Sigmoid colon (tissue), 7 donors: ENCODE measurements around the gene ATP1B3. TPM values are rescaled to one million over a fixed set of nuclear protein-coding genes. Genes with fewer than 3 reads are reported as not detected.
A peak's percentile ranks its signal among the peaks of the same experiment; 100 is the strongest.

Source experiments
- DNase-seq: peaks from one replicate; pipeline ENCODE4 v3.0.0-alpha.2; 2019
- H3K27ac ChIP-seq, 4 donors: fragments of 200-600 bp; sonication (generic); one replicate each; pipeline ENCODE4 v1.5.1; 2016 to 2019; ENCODE audit warnings: mild to moderate bottlenecking in 1 of 4
- H3K27me3 ChIP-seq, 3 donors: fragments of 200-600 bp; sonication (generic); one replicate each; pipeline ENCODE4 v1.5.1; 2019; ENCODE audit warnings: mild to moderate bottlenecking in 1 of 3
- H3K36me3 ChIP-seq, 4 donors: fragments of 200-600 bp; sonication (generic); one replicate each; pipeline ENCODE4 v1.5.1; 2016 to 2019
- H3K4me1 ChIP-seq, 4 donors: fragments of 200-600 bp; sonication (generic); one replicate each; pipeline ENCODE4 v1.5.1; 2017 to 2019
- H3K4me3 ChIP-seq, 4 donors: fragments of 200-600 bp; sonication (generic); one replicate each; pipeline ENCODE4 v1.5.1; 2017 to 2019; ENCODE audit warnings: mild to moderate bottlenecking in 2 of 4, moderate library complexity in 1 of 4
- H3K9me3 ChIP-seq, 4 donors: fragments of 200-600 bp in 3 of 4; sonication (generic) in 3 of 4; one replicate each; pipeline versions ENCODE4 v1.5.1 to v1.6.1; 2013 to 2019
- CTCF ChIP-seq, 4 experiments: fragments of 450-650 bp in 3 of 4; fragments of 200-600 bp in 1 of 4; IDR thresholded peaks; one replicate each; pipeline ENCODE4 v1.5.1; 2016 to 2019; ENCODE audit warnings: antibody characterized with exemption in 4 of 4, mild to moderate bottlenecking in 3 of 4, moderate library complexity in 2 of 4
- EP300 ChIP-seq, 4 donors: sonication (generic); formaldehyde crosslinking; IDR thresholded peaks; one replicate each; pipeline ENCODE4 v1.6.1; 2017; ENCODE audit warnings: antibody characterized with exemption in 4 of 4
- POLR2A ChIP-seq, 2 donors: fragments of 450-650 bp; IDR thresholded peaks; one replicate each; pipeline ENCODE4 v1.6.1; 2016; ENCODE audit warnings: antibody characterized with exemption in 2 of 2, mild to moderate bottlenecking in 2 of 2, moderate library complexity in 2 of 2
- POLR2AphosphoS5 ChIP-seq, 4 donors: sonication (generic); formaldehyde crosslinking; IDR thresholded peaks; one replicate each; pipeline ENCODE4 v1.6.1; 2017; ENCODE audit warnings: antibody characterized with exemption in 4 of 4
- WGBS, 2 donors: extraction: QIAGEN DNeasy Blood & Tissue Kit; methylation state at CpG; one replicate each; pipeline ENCODE4 v1.1.7; 2013; 5-methylcytosine and 5-hydroxymethylcytosine counted together
- intact Hi-C: fragments of 100-400 bp; cut with DNase I; formaldehyde crosslinking; loops from one replicate; pipeline ENCODE4 v1.15.1; 2023
- polyA plus RNA-seq, 3 donors: library from polyadenylated mRNA; stranded (reverse); fragments of 200-250 nt; gene quantifications; one replicate each; pipeline ENCODE4 v1.2.3, GENCODE V29; 2013
- total RNA-seq, 4 donors: library from RNA; depleted of rRNA; stranded (reverse); fragments of >200 nt; gene quantifications; one replicate each; pipeline ENCODE4 v1.1.0, GENCODE V29; 2016
- donor health status: healthy with polysubstance abuse.
- donor health status: Bipolar disorder and iron deficiency.
- donor health status: healthy.

Gene ATP1B3
- total and polyA plus RNA-seq, 7 donors: 29.9 to 235 (median 69.5) TPM

DNA sequence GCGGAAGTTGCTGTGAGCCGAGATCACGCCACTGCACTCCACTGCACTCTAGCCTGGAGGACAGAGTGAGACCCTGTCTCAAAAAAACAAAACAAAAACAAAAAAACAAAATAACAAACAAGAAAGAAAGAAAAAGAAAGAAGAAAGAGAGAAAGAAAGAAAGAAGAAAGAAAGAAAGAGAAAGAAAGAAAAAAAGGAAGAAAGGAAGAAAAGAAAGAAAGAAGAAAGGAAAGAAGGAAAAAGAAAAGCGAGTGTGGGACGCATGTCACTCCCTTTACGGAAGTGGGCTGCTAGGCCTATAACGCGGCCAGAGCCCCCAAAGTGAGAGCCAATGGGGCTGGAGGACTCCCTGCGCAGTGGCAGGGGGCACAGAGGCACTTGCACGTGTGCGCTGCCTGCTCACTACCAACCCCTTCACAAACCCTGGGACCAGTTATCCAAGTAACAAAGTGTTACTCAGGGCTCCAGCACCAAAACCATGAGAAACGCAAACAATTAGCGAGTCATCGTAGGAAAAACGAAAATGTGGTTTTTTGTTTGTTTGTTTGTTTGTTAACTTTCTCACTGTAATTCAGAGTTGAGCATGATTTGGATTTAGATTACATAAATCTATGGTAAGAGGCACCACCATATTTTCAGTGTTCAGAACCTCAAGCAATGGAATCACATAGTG, 40.8 kb upstream of the ATP1B3 start:
- H3K9me3 ChIP-seq: no peaks in the 10 kb centered on the region
- no peaks in the 10 kb centered on the region for H3K4me1 ChIP-seq
- no peaks in the 10 kb centered on the region for H3K27me3 ChIP-seq
- H3K27ac ChIP-seq: no peak overlapping the region
- intact Hi-C loops: no loop called here
- DNase-seq: no peak
- H3K36me3 ChIP-seq: no peaks in the 10 kb centered on the region
- TF ChIP-seq POLR2A (IDR thresholded peaks at IDR 0.05): no peak
- no peak for TF ChIP-seq POLR2AphosphoS5 (IDR thresholded peaks at IDR 0.05)
- no peak for TF ChIP-seq CTCF (IDR thresholded peaks at IDR 0.05)
- 94% methylated on average over 15 of the region's 15 CpGs for WGBS, 2 donors
- H3K4me3 ChIP-seq: no peak overlapping the region

GRCh38 chr3:141839389-141839788, 37.1 kb upstream of the ATP1B3 start:
- Histone ChIP-seq H3K4me1 (no peaks in the 10 kb centered on the region), H3K9me3 (no peaks in the 10 kb centered on the region), H3K4me3 (no peak overlapping the region), H3K36me3 (no peaks in the 10 kb centered on the region), H3K27ac (no peak overlapping the region), H3K27me3 (no peaks in the 10 kb centered on the region)
- no peak for DNase-seq
- intact Hi-C loops: no loop called here
- TF ChIP-seq POLR2AphosphoS5 (IDR thresholded peaks at IDR 0.05) (no peak), CTCF (IDR thresholded peaks at IDR 0.05) (no peak)

DNA sequence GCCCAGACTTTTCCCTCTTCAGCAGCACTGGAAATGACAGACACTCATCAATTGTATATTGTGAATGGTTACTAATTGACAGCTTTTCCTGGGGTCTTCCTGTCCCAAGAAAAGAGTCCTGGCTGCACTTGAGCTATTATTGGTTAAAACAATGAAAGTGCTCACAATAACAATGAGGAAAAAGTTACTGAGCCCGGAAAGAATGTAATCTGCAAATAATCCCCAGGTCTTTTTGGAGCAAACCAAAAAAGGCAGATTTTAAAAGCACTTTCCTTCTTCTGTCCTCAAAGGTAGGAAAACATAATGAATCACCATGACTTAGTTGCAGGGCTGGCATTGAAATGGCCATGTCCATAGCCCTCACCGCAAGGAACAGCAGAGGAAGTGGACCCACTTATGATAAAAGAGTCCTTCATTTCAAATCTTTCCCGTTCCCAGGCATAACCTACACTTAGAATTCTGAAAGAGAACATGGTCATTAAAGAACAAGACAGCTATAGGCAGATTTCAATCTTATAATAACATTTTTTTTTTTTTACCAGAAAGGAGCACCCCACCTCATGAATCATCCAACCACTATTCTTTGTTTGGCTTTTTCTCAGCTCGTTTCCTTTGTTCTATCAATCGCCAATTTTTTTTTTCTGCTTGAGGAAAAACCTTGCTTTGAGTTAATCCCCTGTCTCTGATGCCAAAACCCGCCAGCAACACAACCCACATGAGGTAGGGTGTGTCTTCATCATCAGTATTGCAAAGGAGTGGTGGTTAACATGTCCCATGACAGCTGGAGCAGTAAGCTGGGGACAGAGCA, 35.5 kb upstream of the ATP1B3 start:
- Histone ChIP-seq H3K4me1 (no peaks in the 10 kb centered on the region), H3K4me3 (no peak overlapping the region), H3K27ac (peak overlapping the region in 1 of 4 donors; percentile 3), H3K9me3 (no peaks in the 10 kb centered on the region), H3K27me3 (no peaks in the 10 kb centered on the region), H3K36me3 (no peaks in the 10 kb centered on the region)
- 61 to 64% methylated on average over 6 of the region's 6 CpGs for WGBS, 2 donors
- no peak for DNase-seq
- intact Hi-C loops: no loop called here
- TF ChIP-seq EP300 (IDR thresholded peaks at IDR 0.05): no peak
- TF ChIP-seq CTCF (IDR thresholded peaks at IDR 0.05): no peak
- TF ChIP-seq POLR2AphosphoS5 (IDR thresholded peaks at IDR 0.05): no peak
- no peak for TF ChIP-seq POLR2A (IDR thresholded peaks at IDR 0.05)

GRCh38 chr3:141844108-141844507, 32.3 kb upstream of the ATP1B3 start:
- no peak for DNase-seq
- TF ChIP-seq EP300 (IDR thresholded peaks at IDR 0.05) (no peak), POLR2AphosphoS5 (IDR thresholded peaks at IDR 0.05) (no peak), CTCF (IDR thresholded peaks at IDR 0.05) (no peak), POLR2A (IDR thresholded peaks at IDR 0.05) (no peak)
- Histone ChIP-seq H3K27me3 (no peaks in the 10 kb centered on the region), H3K4me1 (no peaks in the 10 kb centered on the region), H3K27ac (no peak overlapping the region), H3K4me3 (no peak overlapping the region), H3K9me3 (no peaks in the 10 kb centered on the region), H3K36me3 (no peaks in the 10 kb centered on the region)
- intact Hi-C loops: no loop called here
- WGBS, 2 donors: 93 to 95% methylated on average over 1 of the region's 1 CpG
